ENCODE data around the gene MYO7A.

MYO7A gene

GRCh38 chr11:77143405-77144020, 15.5 kb downstream of the MYO7A start:
- TF ChIP-seq CTCF (IDR thresholded peaks at IDR 0.05; ENCODE audit: extremely low read depth, insufficient read depth, missing control alignments): no peak
- DNase-seq (ENCODE audit: low spot score): no peak
- in situ Hi-C loops (cut with MboI; ENCODE audit: low pct_unique_long_range_greater_than_20kb, low sequenced_read_pairs, unreplicated experiment): no loop called here

GRCh38 chr11:77144196-77144856, 16.3 kb downstream of the MYO7A start:
- in situ Hi-C loops (cut with MboI; ENCODE audit: low pct_unique_long_range_greater_than_20kb, low sequenced_read_pairs, unreplicated experiment): no loop called here
- TF ChIP-seq CTCF (IDR thresholded peaks at IDR 0.05; ENCODE audit: extremely low read depth, insufficient read depth, missing control alignments): no peak
- DNase-seq (ENCODE audit: low spot score): no peak

GRCh38 chr11:77144857-77145428, 16.9 kb downstream of the MYO7A start:
- TF ChIP-seq CTCF (IDR thresholded peaks at IDR 0.05; ENCODE audit: extremely low read depth, insufficient read depth, missing control alignments): no peak
- DNase-seq (ENCODE audit: low spot score): no peak
- in situ Hi-C loops (cut with MboI; ENCODE audit: low pct_unique_long_range_greater_than_20kb, low sequenced_read_pairs, unreplicated experiment): no loop called here

GRCh38 chr11:77146261-77147035, 18.4 kb downstream of the MYO7A start:
- no peak for DNase-seq (ENCODE audit: low spot score)
- in situ Hi-C loops (cut with MboI; ENCODE audit: low pct_unique_long_range_greater_than_20kb, low sequenced_read_pairs, unreplicated experiment): no loop called here
- TF ChIP-seq CTCF (IDR thresholded peaks at IDR 0.05; ENCODE audit: extremely low read depth, insufficient read depth, missing control alignments): no peak

GRCh38 chr11:77147036-77147315, 18.9 kb downstream of the MYO7A start:
- no peak for TF ChIP-seq CTCF (IDR thresholded peaks at IDR 0.05; ENCODE audit: extremely low read depth, insufficient read depth, missing control alignments)
- DNase-seq (ENCODE audit: low spot score): no peak
- in situ Hi-C loops (cut with MboI; ENCODE audit: low pct_unique_long_range_greater_than_20kb, low sequenced_read_pairs, unreplicated experiment): no loop called here

- TF ChIP-seq CTCF (IDR thresholded peaks at IDR 0.05; ENCODE audit: extremely low read depth, insufficient read depth, missing control alignments): no peak
- DNase-seq (ENCODE audit: low spot score): no peak
- in situ Hi-C loops (cut with MboI; ENCODE audit: low pct_unique_long_range_greater_than_20kb, low sequenced_read_pairs, unreplicated experiment): no loop called here
Measured at GRCh38 chr11:77147668-77148321, 19.7 kb downstream of the MYO7A start.
